Measurements from ENCODE around the gene SLC43A1. TPM values are rescaled to one million over a fixed set of nuclear protein-coding genes. Genes with fewer than 3 reads are reported as not detected.

The SLC43A1 gene
- total and polyA plus RNA-seq, 8 donors, result 11.7 to 25.3 (median 18.0) TPM

GRCh38 chr11:57480409-57481137 is 34.9 kb downstream of the SLC43A1 start:
- Histone ChIP-seq H3K9me3 (no peaks in the 10 kb centered on the region), H3K27ac (no peak overlapping the region), H3K36me3 (peaks cover 0 to 17% of the 10 kb centered on the region in 2 donors), H3K4me3 (no peak overlapping the region), H3K27me3 (peaks cover 5 to 54% of the 10 kb centered on the region in 2 donors), H3K4me1 (peaks cover 21 to 58% of the 10 kb centered on the region in 2 donors)
- TF ChIP-seq CTCF (IDR thresholded peaks at IDR 0.05), result peak; percentile 57 to 72
- intact Hi-C loops (cut with DNase I), result loop anchor here in 1 of 2 donors (5.0 kb wide), 1 partner anchor 133 kb away; no protein-coding TSS in a partner anchor
- ATAC-seq, result peak; percentile 62
- peak in 2 of 4 donors; percentile 68 to 90 for DNase-seq

- Histone ChIP-seq H3K36me3 (peaks cover 0 to 11% of the 10 kb centered on the region in 2 donors), H3K9me3 (no peaks in the 10 kb centered on the region), H3K4me3 (no peak overlapping the region), H3K27ac (no peak overlapping the region), H3K27me3 (peaks cover 5 to 59% of the 10 kb centered on the region in 2 donors), H3K4me1 (peaks cover 22 to 58% of the 10 kb centered on the region in 2 donors)
- TF ChIP-seq CTCF (IDR thresholded peaks at IDR 0.05), result no peak
- ATAC-seq, result no peak
- intact Hi-C loops (cut with DNase I), result loop anchor here in 1 of 2 donors (5.0 kb wide), 1 partner anchor 133 kb away; no protein-coding TSS in a partner anchor
- DNase-seq, result no peak
Observed at GRCh38 chr11:57479911-57480310, 35.6 kb downstream of the SLC43A1 start.

- Histone ChIP-seq H3K27me3 (peaks cover 5 to 59% of the 10 kb centered on the region in 2 donors), H3K4me3 (no peak overlapping the region), H3K4me1 (peaks cover 22 to 58% of the 10 kb centered on the region in 2 donors), H3K9me3 (no peaks in the 10 kb centered on the region), H3K36me3 (peaks cover 0 to 3% of the 10 kb centered on the region in 2 donors), H3K27ac (no peak overlapping the region)
- DNase-seq, result no peak
- intact Hi-C loops (cut with DNase I), result no loop called here
- ATAC-seq, result no peak
- TF ChIP-seq CTCF (IDR thresholded peaks at IDR 0.05), result no peak
Observed at GRCh38 chr11:57479021-57479663, 36.4 kb downstream of the SLC43A1 start.

- intact Hi-C loops (cut with DNase I), result no loop called here
- ATAC-seq, result peak; percentile 57
- peaks cover 5 to 45% of the 10 kb centered on the region in 2 donors for H3K27me3 ChIP-seq
Observed at GRCh38 chr11:57477507-57478189, 37.9 kb downstream of the SLC43A1 start.

More at GRCh38 chr11:57477507-57478189, 37.9 kb downstream of the SLC43A1 start:
- Histone ChIP-seq H3K4me3 (no peak overlapping the region), H3K36me3 (no peaks in the 10 kb centered on the region), H3K27ac (no peak overlapping the region), H3K4me1 (peaks cover 13 to 50% of the 10 kb centered on the region in 2 donors), H3K9me3 (no peaks in the 10 kb centered on the region)
- no peak for DNase-seq
- no peak for TF ChIP-seq CTCF (IDR thresholded peaks at IDR 0.05)

All from left lung (tissue), 10 donors.